ENCODE results near the gene ATP13A2. TPM values are rescaled to one million over a fixed set of nuclear protein-coding genes. Genes with fewer than 3 reads are reported as not detected.
A peak's percentile ranks its signal among the peaks of the same experiment; 100 is the strongest.

The ATP13A2 gene
- polyA plus RNA-seq, 3 donors: 17.6 to 37.8 (median 19.5) TPM

GRCh38 chr1:16971341-16972188 lies 40.2 kb downstream of the ATP13A2 start:
- no peak for DNase-seq
- no peaks in the 10 kb centered on the region for H3K79me2 ChIP-seq (ENCODE audit: insufficient read depth, low read length)
- Mint-ChIP-seq H3K9me3 (no peaks in the 10 kb centered on the region), H3K36me3 (peaks cover 3 to 6% of the 10 kb centered on the region in 2 donors), H3K4me3 (no peak overlapping the region), H3K4me1 (no peaks in the 10 kb centered on the region), H3K27ac (peak overlapping the region in 1 of 7 donors; percentile 13), H3K27me3 (ENCODE audit: low read depth in 3 of 3) (peaks cover 0 to 2% (median 1%) of the 10 kb centered on the region in 3 donors)
- no peak overlapping the region for H3K27ac ChIP-seq (ENCODE audit: low read depth in 1 of 2, low read length in 2 of 2)
- H4K20me1 ChIP-seq (ENCODE audit: insufficient read depth, low read length): no peaks in the 10 kb centered on the region
- H2AFZ ChIP-seq (ENCODE audit: insufficient read depth, low read depth, low read length, poor library complexity, severe bottlenecking): no peak overlapping the region
- no peaks in the 10 kb centered on the region for H3K4me1 ChIP-seq (ENCODE audit: control insufficient read depth in 1 of 2, insufficient read depth in 2 of 2, low read length in 2 of 2)
- H3K4me3 ChIP-seq (replicated peaks in 1 of 3; ENCODE audit: low read depth in 2 of 3, low read length in 3 of 3): no peak overlapping the region
- H3K36me3 ChIP-seq (replicated peaks in 1 of 2; ENCODE audit: control insufficient read depth in 1 of 2, insufficient read depth in 2 of 2, low read length in 2 of 2): peaks cover 0 to 4% of the 10 kb centered on the region in 2 donors
- WGBS (ENCODE audit: insufficient coverage): 92% methylated on average over 27 of the region's 28 CpGs
- no peak for TF ChIP-seq CTCF (IDR thresholded peaks at IDR 0.05)
- no peak overlapping the region for H3K9ac ChIP-seq (ENCODE audit: insufficient read depth, low read length, poor library complexity, severe bottlenecking)
- no peaks in the 10 kb centered on the region for H3K27me3 ChIP-seq (ENCODE audit: control insufficient read depth in 2 of 2, insufficient read depth in 2 of 2, low read length in 2 of 2)
- intact Hi-C loops (cut with micrococcal nuclease): no loop called here
- H3K4me2 ChIP-seq (replicated peaks; ENCODE audit: extremely low read depth, low read length, poor library complexity, severe bottlenecking): no peak overlapping the region
- no peaks in the 10 kb centered on the region for H3K9me3 ChIP-seq (replicated peaks in 1 of 2; ENCODE audit: control insufficient read depth in 1 of 2, insufficient read depth in 1 of 2, low read length in 2 of 2)

GRCh38 chr1:16970132-16970910 lies 41.4 kb downstream of the ATP13A2 start:
- Histone ChIP-seq H3K79me2 (ENCODE audit: insufficient read depth, low read length) (no peaks in the 10 kb centered on the region), H3K36me3 (replicated peaks in 1 of 2; ENCODE audit: control insufficient read depth in 1 of 2, insufficient read depth in 2 of 2, low read length in 2 of 2) (peaks cover 4% of the 10 kb centered on the region in 2 donors), H3K9ac (ENCODE audit: insufficient read depth, low read length, poor library complexity, severe bottlenecking) (no peak overlapping the region), H3K27ac (ENCODE audit: low read depth in 1 of 2, low read length in 2 of 2) (no peak overlapping the region), H3K4me3 (replicated peaks in 1 of 3; ENCODE audit: low read depth in 2 of 3, low read length in 3 of 3) (no peak overlapping the region), H2AFZ (ENCODE audit: insufficient read depth, low read depth, low read length, poor library complexity, severe bottlenecking) (no peak overlapping the region), H3K27me3 (ENCODE audit: control insufficient read depth in 2 of 2, insufficient read depth in 2 of 2, low read length in 2 of 2) (no peaks in the 10 kb centered on the region), H3K4me1 (ENCODE audit: control insufficient read depth in 1 of 2, insufficient read depth in 2 of 2, low read length in 2 of 2) (no peaks in the 10 kb centered on the region), H4K20me1 (ENCODE audit: insufficient read depth, low read length) (no peaks in the 10 kb centered on the region), H3K9me3 (replicated peaks in 1 of 2; ENCODE audit: control insufficient read depth in 1 of 2, insufficient read depth in 1 of 2, low read length in 2 of 2) (no peaks in the 10 kb centered on the region), H3K4me2 (replicated peaks; ENCODE audit: extremely low read depth, low read length, poor library complexity, severe bottlenecking) (no peak overlapping the region)
- Mint-ChIP-seq H3K36me3 (peaks cover 13 to 17% of the 10 kb centered on the region in 2 donors), H3K4me1 (no peaks in the 10 kb centered on the region), H3K4me3 (no peak overlapping the region), H3K27ac (no peak overlapping the region), H3K9me3 (no peaks in the 10 kb centered on the region), H3K27me3 (ENCODE audit: low read depth in 3 of 3) (peaks cover 0 to 2% (median 1%) of the 10 kb centered on the region in 3 donors)
- no peak for TF ChIP-seq CTCF (IDR thresholded peaks at IDR 0.05)
- no peak for DNase-seq
- 99% methylated on average over 23 of the region's 28 CpGs for WGBS (ENCODE audit: insufficient coverage)
- intact Hi-C loops (cut with micrococcal nuclease): no loop called here
